Right ventricle myocardium superior (tissue), 1 donor: ENCODE results near the gene HS3ST4. TPM values are rescaled to one million over a fixed set of nuclear protein-coding genes. Genes with fewer than 3 reads are reported as not detected.

ENCODE experiments used
- ATAC-seq: fragments of 200-7000 bp; cut with Tn5 transposase; one replicate; pipeline ENCODE4 v1.9.1; 2020; ENCODE audit warnings: mild to moderate bottlenecking; ENCODE audit not compliant: poor library complexity
- DNase-seq: peaks from one replicate; pipeline ENCODE4 v3.0.0-alpha.2; 2020
- intact Hi-C: fragments of 100-400 bp; cut with DNase I; formaldehyde crosslinking; loops from one replicate; pipeline ENCODE4 v1.11.2; 2022
- long read RNA-seq: library from polyadenylated mRNA; unstranded; transcript quantifications from one replicate; pipeline ENCODE4 v2.0.0, GENCODE V29; 2021
- total RNA-seq: library from RNA; stranded (reverse); fragmentation: NEBNext Ultra II Directional; extraction: Animal tissue kit (Norgen Biotek cat#: 25700); gene quantifications from one replicate; pipeline ENCODE4 v1.2.1, GENCODE V29; 2021
- donor health status: DM: no; HTN: yes; CAD: no; lungs with severe emphysema.

Gene HS3ST4
- total RNA-seq: not detected
- long read RNA-seq: 0 reads

DNA sequence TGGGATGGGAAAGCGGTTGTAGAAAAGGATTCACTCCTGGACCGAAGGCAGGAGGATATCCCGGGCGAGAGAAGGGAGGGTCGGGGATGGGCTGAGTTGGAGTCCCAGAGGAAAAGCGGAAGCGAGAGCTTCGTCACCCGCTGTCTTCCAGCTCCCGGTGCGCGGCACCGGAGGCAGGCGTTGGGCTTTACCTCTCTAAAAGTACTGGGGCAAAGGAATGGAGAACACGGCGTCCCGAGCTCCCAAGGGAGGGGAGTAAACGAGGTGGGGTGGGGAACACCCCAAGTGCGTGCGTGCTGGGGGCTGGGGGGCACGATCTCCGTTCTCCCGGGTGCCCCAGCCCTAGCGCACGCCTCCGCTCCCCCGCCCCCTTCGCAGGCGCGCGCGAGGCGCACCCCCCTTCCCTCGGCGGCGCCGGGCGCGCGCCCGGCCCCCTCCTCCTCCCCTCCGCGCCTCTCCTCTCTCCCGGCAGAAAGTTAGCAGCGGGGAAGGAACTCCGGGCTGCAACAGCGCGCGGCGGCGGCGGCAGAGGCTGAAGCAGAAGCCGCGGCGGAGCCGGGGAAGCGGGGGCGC is at the start of gene HS3ST4:
HS3ST4 (plus strand) TSS at position 441 of the 573 bp plus-strand sequence.
- ATAC-seq (no peak), DNase-seq (no peak)
- intact Hi-C loops: no loop called here

DNA sequence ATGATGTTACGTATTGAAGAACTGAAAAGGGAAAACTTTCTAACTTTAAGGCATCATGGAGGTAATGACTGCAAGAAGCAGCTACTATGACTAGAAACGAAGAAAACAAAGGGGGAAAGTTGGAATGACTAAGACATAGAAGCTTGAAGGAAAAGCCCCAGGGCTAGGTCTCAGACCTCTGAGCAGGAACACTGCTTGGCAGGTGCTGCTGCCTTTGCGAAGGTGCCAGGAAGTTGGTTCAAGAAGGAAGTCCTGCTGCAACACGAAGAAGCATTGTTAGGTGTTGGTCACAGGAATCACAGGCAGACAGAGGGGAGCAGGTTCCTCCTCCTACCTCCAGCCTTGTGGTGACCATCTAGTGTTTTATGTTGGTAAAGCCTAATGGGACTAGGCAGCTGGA is 48.1 kb upstream of the HS3ST4 start:
- ATAC-seq: no peak
- no peak for DNase-seq
- intact Hi-C loops: no loop called here

DNA sequence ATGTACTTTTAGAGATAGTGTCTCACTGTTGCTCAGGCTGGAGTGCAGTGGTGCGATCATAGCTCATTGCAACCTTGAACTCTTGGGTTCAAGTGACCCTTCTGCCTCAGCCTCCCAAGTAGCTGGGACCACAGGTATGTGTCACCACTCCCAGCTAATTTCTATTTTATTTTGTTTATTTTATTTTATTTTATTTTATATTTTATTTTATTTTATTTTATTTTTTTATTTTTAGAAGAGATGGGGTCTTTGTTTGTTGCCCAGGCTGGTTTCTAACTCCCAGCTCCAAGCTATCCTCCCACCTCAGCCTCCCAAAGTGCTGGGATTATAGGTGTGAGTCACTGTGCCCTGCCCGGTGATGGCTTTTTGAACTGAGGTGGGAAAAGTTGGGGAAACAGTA is 35.1 kb upstream of the HS3ST4 start:
- ATAC-seq (no peak), DNase-seq (no peak)
- intact Hi-C loops: no loop called here

DNA sequence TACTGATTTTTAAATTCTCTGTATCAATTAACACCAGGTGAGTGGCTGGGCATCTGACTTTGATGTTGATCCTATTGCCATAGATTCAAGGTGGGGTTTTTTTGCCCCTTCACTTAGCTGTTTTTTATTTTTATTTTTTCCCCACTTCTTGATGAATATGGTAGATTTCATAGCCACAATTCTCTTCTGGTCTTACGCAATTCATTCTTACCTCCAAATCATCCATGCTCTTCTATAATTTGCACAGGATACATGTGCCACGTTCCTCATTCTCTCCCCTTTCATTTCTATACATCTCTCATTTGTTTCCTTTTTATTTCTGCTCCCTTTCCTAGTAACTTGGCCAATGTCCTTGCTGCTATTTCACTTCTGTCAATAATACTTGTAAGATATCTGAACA is 14.9 kb upstream of the HS3ST4 start:
- ATAC-seq: no peak
- DNase-seq: no peak
- intact Hi-C loops: no loop called here

DNA sequence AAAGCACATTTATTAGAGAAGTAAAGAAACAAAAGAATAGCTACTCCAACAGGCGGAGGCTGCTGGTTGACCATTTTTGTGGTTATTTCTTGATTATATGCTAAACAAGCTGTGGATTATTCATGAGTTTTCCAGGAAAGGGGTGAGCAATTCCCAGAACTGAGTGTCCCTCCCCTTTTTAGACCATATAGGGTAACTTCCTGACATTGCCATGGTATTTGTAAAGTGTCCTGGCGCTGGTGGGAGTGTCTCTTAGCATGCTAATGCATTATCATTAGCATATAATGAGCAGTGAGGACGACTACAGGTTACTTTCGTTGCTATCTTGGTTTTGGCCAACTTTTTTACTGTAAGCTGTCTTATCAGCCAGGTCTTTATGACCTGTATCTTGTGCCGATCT is 12.2 kb upstream of the HS3ST4 start:
- ATAC-seq (no peak), DNase-seq (no peak)
- intact Hi-C loops: no loop called here

DNA sequence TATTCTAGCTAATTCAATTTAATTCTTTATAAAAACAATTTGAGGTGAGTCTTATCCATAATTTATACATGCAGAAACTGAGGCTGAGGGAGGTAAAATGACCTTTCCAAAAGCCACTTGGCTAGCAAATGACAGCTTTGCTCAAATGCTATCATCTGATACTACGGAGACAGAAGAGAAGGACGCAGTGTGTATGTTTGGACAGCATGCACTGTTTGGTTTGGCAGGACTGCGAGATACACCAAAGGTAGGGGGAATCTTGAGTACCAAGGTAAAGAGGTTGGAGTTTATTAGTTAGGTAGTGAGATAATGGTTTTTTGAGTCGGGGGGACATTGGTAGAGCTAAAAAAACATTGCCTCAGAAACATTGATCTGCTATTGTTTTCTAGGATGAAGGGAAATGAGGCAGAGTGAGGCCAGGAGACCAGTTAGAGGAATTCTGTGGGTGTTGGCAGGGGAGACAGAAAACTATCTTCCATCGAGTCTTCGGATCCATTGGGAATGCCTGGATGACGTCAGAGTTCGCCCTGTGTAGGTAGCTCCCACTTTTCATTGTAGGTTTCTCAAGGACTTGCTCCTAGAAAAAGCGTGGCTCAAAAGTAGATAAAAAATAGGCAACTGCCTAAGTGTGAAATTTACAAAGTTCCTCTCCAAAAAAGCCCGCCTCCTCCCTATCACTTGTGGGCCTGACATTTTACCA is 2.5 kb upstream of the HS3ST4 start:
- no peak for ATAC-seq
- DNase-seq: no peak
- intact Hi-C loops: no loop called here

DNA sequence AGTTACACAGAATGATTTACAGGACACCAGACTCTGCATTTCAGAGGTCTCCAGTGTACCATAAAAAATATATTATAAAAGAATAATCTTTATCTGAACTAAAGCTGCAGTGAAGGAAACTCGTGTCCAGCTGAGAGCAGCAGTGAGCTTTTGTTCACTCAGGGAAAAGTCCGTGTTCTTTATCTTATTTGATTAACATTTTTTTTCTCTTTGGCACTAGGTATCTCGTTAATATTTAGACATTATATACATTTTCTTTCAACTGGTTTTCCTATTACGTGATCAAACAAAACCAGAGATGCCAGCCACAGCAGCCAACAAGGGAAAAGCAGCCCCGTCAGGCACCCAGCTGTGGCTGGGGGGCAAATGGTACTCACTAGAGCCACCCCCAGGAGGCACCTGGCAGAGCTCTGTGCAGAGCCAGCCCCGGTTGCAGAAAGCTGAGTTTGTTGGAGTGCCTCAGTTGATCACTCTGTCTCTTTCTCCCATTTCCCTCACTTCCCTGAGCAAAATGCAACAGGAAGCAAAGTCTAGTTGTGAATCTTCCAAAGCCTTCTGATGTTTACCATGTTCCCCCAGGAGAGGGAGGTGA is 1.1 kb upstream of the HS3ST4 start:
- DNase-seq (no peak), ATAC-seq (no peak)
- intact Hi-C loops: no loop called here

DNA sequence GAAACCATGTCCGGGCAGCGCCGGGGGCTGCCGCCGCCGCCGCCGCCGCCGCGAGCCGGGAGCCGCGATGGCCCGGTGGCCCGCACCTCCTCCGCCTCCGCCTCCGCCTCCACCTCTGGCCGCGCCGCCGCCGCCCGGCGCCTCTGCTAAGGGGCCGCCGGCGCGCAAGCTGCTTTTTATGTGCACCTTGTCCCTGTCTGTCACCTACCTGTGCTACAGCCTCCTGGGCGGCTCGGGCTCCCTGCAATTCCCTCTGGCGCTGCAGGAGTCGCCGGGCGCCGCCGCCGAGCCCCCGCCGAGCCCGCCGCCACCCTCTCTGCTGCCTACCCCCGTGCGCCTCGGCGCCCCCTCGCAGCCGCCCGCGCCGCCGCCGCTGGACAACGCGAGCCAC is 587 bp downstream of the HS3ST4 start:
- DNase-seq: no peak
- no peak for ATAC-seq
- intact Hi-C loops: no loop called here

DNA sequence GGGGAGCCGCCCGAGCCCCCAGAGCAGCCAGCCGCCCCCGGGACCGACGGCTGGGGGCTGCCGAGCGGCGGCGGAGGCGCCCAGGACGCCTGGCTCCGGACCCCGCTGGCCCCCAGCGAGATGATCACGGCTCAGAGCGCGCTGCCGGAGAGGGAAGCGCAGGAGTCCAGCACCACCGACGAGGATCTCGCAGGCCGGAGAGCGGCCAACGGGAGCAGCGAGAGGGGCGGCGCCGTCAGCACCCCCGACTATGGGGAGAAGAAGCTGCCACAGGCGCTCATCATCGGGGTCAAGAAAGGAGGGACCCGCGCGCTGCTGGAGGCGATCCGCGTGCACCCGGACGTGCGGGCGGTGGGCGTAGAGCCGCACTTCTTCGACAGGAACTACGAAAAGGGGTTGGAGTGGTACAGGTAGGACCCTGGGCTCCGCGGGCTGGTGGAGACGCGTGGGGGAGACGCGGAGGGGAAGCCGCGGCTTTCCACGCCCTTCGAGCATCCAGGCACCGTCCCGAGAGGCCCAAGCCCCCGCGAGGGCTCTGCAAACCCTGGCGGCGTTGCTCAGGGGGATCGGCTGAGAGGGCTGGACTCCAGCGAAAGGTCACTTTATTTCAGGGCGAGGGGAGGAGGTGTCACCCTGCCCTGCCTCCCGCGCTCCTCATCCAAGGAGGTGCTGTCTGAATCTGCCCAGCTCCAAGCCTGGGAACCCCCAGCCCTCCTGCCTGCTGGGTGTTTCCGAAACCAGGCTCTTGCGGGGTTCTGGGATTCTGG is 1.2 kb downstream of the HS3ST4 start:
- intact Hi-C loops: no loop called here
- ATAC-seq (no peak), DNase-seq (no peak)

DNA sequence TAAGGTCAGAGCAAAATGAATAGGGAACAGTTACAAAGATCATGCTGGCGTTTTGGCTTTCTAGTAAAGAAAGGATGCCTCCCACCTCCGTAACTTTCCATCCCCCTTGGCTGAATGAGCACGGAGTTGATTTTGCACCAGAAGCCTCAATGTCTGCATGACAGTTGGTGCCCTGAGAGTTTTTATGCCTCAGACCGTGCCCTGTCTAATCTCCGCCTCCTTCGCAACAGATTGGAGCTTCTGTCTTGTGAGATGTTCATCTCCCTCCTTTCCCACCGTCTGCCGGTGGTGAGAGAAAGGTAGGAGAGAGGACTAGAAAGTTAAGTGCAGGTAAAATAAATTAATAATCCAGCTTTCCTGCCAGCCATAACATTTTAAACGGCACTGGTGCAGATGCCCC is 1.9 kb downstream of the HS3ST4 start:
- intact Hi-C loops: no loop called here
- ATAC-seq (no peak), DNase-seq (no peak)

DNA sequence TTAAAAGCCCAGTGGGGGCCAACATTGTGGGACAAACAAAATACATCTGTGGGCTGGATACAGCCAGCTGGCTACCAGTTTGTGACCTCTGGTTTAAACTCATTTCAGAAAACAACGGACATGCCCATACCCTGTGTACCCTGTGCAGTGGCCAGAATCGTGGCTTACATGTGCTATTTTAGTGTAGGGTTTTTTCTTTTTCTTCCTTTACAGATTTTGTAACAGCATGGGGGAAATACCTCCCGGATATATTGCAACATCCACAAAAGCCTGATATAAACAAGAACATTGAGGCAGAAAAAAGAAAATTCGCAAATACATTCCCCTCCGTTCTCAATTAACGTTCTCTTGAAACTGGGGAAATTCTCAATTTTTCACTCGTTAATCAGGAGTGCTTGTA is 7.3 kb downstream of the HS3ST4 start:
- no peak for ATAC-seq
- DNase-seq: no peak
- intact Hi-C loops: no loop called here

DNA sequence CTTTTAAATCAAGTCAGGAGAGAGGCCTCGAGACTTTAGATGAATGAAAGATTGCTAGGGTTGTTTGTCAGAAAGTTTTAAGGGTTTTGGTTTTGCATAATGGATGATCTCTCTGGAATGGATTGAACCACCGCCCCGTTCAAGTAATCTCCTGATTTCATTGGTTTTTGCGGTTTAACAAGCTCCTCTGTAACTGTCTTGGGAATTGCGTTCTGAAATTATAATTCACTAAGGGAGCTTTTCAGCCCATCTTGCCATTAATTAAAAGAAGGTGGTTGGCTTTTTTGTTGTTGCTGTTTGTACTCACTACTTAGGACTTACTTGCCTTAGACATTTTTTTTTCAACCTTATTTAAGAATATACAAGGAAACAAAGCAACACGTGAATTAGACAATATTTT is 8.8 kb downstream of the HS3ST4 start:
- intact Hi-C loops: no loop called here
- ATAC-seq: no peak
- DNase-seq: no peak

DNA sequence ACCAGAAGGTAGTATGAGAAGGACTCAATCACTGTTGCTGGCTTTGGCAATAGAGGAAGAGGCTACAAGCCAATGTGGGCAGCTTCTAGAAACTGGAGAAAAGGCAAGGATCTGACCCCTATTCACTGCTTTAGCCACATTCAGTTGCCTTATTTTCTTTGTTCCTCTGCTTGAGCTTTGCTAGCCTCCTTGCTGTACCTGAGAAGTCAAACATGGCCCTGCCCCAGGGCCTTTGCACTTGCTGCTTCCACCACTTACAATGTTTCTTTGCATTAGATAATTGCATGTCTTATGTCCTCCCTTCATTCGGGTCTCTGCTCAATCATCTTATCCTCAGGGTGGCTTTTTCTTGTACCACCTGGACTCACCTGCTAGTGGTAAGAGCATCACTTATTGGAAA is 15.8 kb downstream of the HS3ST4 start:
- intact Hi-C loops: no loop called here
- DNase-seq (no peak), ATAC-seq (no peak)

DNA sequence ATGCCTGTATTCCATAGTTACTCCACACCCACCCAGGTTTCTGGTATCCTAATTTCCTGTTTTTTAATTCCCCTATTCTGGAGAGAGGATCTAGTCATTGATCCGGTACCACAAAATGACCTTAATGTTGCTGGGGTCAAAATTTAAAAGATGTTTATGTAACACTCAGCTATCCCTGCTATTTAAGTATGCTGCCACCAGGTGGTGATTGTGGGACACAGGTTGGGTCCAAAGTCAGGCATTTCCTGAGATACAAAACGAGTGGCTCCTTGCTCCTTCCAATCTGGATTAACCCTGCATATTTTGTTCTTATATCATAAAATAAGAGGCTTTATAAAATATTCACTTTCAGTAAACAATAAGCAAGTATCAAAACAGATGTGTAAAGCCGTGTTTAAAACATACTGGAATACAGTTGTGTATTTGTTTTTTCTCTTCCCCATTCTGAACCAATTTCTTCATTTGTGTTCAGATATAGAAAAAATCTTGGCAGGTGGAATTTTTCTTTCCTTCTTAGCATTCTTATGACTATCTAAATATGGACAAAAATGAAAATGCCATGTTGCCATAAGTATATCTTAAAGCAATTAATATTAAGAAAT is 16.3 kb downstream of the HS3ST4 start:
- intact Hi-C loops: no loop called here
- DNase-seq (no peak), ATAC-seq (no peak)

DNA sequence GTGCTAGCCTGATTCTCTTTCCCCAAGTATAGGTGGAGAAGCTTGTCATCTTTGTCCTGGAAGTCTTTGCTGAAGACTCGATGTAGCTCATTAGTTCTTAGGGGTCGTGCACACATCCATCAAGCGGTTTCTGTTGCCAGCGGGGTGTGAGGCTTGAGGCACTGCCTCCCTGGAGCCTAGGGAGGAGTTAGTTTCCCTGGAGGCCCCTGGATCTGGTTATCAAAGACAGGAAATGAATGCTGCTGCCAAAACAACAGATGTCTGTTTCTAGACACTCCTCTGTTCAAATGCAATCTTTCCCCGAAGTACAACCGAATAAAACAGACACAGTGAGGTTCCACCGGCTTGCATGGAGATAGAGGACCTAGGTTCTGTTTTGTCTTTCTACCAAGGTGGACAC is 17.5 kb downstream of the HS3ST4 start:
- intact Hi-C loops: no loop called here
- no peak for ATAC-seq
- no peak for DNase-seq

DNA sequence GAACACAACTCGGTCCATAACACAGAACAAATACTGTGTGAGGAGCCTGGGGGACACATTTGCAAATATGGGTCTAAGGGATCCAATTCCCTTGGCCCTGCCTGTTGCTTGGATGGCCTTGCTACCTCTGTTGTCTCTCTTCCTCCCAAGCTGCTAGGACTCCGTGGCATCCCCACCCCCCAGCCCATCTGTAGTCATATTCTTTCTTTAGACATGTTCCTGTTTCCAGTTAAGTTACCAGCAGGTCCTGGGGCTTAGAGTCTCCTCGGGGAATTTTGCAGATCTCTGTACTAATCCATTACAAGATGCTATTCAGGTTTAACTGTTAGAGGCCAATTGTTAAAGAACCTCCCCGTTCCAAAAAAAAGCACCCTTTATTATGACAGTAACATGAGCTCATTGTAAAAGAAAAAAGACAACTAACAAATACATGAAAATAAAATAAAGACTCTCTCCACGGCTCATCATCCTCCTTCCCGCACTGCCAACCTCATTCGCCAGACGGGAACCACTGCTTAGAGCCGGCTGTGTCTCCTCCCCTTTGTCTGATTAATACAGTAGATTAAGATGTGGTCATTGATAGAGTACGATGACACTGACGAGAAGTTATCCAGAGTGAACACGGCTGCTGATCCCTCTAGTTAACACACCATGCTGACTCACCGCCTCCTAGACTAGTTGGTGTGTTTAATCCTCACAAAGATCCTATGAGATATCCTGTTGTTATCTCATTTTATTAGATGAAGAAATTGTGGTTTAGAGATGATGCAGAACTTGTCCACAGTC is 22.2 kb downstream of the HS3ST4 start:
- intact Hi-C loops: no loop called here
- no peak for DNase-seq
- ATAC-seq: no peak

DNA sequence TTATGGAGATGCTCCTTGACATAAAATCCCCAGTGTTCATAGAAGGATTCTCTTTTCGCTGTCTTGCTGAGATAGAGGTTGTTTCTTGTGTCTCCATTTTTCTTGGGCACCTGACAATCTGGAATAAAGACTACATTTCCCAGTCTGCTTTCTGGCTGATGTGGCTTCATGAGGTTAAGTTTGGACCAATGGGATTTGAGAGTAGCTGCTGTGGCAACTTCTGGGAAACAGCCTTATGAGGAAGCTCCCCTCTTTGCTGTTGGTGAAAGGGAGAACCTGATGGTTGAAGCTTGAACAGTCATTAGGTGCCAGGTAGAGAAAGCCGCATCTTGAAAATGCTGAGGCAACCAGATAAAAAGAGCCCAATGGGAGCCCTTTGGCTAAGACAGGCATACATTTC is 24.4 kb downstream of the HS3ST4 start:
- ATAC-seq (no peak), DNase-seq (no peak)
- intact Hi-C loops: no loop called here

DNA sequence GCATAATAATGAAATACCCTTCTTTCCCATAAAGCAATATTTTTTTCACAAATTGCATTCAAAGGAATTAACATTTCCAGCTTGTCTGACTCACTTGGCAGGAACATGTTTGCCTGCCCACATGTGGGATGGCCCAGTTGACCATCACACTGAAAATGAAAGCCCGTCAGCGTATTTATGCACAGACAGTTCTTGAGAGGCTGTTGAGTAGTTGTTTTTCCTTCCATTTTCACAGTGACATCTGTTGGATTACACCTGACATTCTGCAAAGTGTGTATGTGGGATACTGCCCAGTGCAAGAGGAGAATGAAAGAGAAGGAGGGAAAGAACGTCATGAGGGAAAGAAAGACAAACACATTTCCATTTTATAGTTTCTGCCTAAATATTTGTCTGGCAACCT is 29.7 kb downstream of the HS3ST4 start:
- intact Hi-C loops: no loop called here
- DNase-seq: no peak
- ATAC-seq: no peak
